ENCODE measurements around the gene C1QTNF1. TPM values are rescaled to one million over a fixed set of nuclear protein-coding genes. Genes with fewer than 3 reads are reported as not detected.

Gene C1QTNF1
- total RNA-seq, 4 donors from 2014 or later: 6.3 to 20.6 (median 14.3) TPM

GRCh38 chr17:79090443-79091225 is 66.7 kb downstream of the C1QTNF1 start:
- Histone ChIP-seq H3K4me1 (peaks cover 0 to 6% (median 0%) of the 10 kb centered on the region in 4 donors), H3K27ac (no peak overlapping the region), H3K36me3 (peaks cover 0 to 15% (median 0%) of the 10 kb centered on the region in 3 donors), H3K27me3 (no peaks in the 10 kb centered on the region), H3K4me3 (no peak overlapping the region), H3K9me3 (no peaks in the 10 kb centered on the region)
- DNase-seq: no peak
- TF ChIP-seq POLR2A (IDR thresholded peaks at IDR 0.05): no peak
- TF ChIP-seq, protein P1, sequence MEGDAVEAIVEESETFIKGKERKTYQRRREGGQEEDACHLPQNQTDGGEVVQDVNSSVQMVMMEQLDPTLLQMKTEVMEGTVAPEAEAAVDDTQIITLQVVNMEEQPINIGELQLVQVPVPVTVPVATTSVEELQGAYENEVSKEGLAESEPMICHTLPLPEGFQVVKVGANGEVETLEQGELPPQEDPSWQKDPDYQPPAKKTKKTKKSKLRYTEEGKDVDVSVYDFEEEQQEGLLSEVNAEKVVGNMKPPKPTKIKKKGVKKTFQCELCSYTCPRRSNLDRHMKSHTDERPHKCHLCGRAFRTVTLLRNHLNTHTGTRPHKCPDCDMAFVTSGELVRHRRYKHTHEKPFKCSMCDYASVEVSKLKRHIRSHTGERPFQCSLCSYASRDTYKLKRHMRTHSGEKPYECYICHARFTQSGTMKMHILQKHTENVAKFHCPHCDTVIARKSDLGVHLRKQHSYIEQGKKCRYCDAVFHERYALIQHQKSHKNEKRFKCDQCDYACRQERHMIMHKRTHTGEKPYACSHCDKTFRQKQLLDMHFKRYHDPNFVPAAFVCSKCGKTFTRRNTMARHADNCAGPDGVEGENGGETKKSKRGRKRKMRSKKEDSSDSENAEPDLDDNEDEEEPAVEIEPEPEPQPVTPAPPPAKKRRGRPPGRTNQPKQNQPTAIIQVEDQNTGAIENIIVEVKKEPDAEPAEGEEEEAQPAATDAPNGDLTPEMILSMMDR (IDR thresholded peaks at IDR 0.05): peak in 3 of 6 experiments; percentile 21 to 29 (median 26)

GRCh38 chr17:79091226-79091670 is 67.3 kb downstream of the C1QTNF1 start:
- Histone ChIP-seq H3K4me3 (no peak overlapping the region), H3K27me3 (peaks cover 0 to 4% of the 10 kb centered on the region in 2 donors), H3K27ac (no peak overlapping the region), H3K4me1 (peaks cover 0 to 6% (median 0%) of the 10 kb centered on the region in 4 donors), H3K36me3 (peaks cover 0 to 9% (median 0%) of the 10 kb centered on the region in 3 donors), H3K9me3 (no peaks in the 10 kb centered on the region)
- DNase-seq: no peak
- TF ChIP-seq, protein P1 (IDR thresholded peaks at IDR 0.05): no peak
- no peak for TF ChIP-seq POLR2A (IDR thresholded peaks at IDR 0.05)

GRCh38 chr17:79092567-79092966 is 68.6 kb downstream of the C1QTNF1 start:
- H3K27ac ChIP-seq: no peak overlapping the region
- TF ChIP-seq, protein P1 (IDR thresholded peaks at IDR 0.05): no peak
- TF ChIP-seq POLR2A (IDR thresholded peaks at IDR 0.05): no peak
- DNase-seq: no peak
- peaks cover 0 to 14% of the 10 kb centered on the region in 2 donors for H3K27me3 ChIP-seq
- peaks cover 0 to 6% (median 0%) of the 10 kb centered on the region in 4 donors for H3K4me1 ChIP-seq
- H3K36me3 ChIP-seq: no peaks in the 10 kb centered on the region
- H3K4me3 ChIP-seq: no peak overlapping the region
- no peaks in the 10 kb centered on the region for H3K9me3 ChIP-seq

- peaks cover 0 to 17% of the 10 kb centered on the region in 2 donors for H3K27me3 ChIP-seq
- TF ChIP-seq, protein P1 (IDR thresholded peaks at IDR 0.05): no peak
- TF ChIP-seq POLR2A (IDR thresholded peaks at IDR 0.05): no peak
Measured at GRCh38 chr17:79093270-79093669, 69.3 kb downstream of the C1QTNF1 start.

GRCh38 chr17:79094261-79094660 is 70.3 kb downstream of the C1QTNF1 start:
- TF ChIP-seq, protein P1 (IDR thresholded peaks at IDR 0.05): no peak
- no peak for TF ChIP-seq POLR2A (IDR thresholded peaks at IDR 0.05)
- peaks cover 0 to 25% of the 10 kb centered on the region in 2 donors for H3K27me3 ChIP-seq

More at GRCh38 chr17:79093270-79093669, 69.3 kb downstream of the C1QTNF1 start:
- Histone ChIP-seq H3K9me3 (no peaks in the 10 kb centered on the region), H3K4me3 (no peak overlapping the region), H3K36me3 (no peaks in the 10 kb centered on the region), H3K4me1 (peaks cover 0 to 6% (median 0%) of the 10 kb centered on the region in 4 donors), H3K27ac (no peak overlapping the region)
- DNase-seq: no peak

More at GRCh38 chr17:79094261-79094660, 70.3 kb downstream of the C1QTNF1 start:
- Histone ChIP-seq H3K27ac (no peak overlapping the region), H3K9me3 (no peaks in the 10 kb centered on the region), H3K4me3 (no peak overlapping the region), H3K36me3 (no peaks in the 10 kb centered on the region), H3K4me1 (peaks cover 0 to 6% (median 0%) of the 10 kb centered on the region in 4 donors)
- DNase-seq: no peak

Data from Peyer's patch (tissue), 4 donors.